Astrocyte (in vitro differentiated cells and primary cell): ENCODE measurements around the gene MOV10L1.

Source experiments
- EZH2 ChIP-seq: IDR thresholded peaks from 2 replicates; pipeline ENCODE4 v1.6.1; 2012; ENCODE audit warnings: mild to moderate bottlenecking, low read length, inconsistent platforms; ENCODE audit not compliant: insufficient read depth
- TF ChIP-seq, protein P1 (sequence below): IDR thresholded peaks from 2 replicates; pipeline ENCODE4 v1.5.1; 2011; ENCODE audit warnings: low read depth, mild to moderate bottlenecking, inconsistent platforms, low read length, moderate library complexity; ENCODE audit not compliant: insufficient read depth

DNA sequence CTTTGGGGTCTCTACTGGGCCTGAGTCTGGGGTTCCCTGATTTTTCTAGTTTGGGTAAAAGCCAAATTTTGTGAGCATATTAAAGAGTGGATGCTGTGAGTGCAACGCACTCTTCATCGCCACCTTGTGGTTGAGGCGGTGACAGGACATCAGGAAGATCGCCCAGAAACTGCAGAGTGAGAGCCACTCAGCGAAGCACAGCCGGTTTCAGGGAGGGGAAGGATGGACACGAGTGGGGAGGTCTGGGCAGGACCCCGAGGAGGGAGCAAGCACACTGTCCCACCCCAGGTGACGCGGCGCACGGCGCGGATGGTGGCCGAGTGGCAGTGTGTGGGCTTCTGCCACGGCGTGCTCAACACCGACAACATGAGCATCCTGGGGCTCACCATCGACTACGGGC lies 120.1 kb downstream of the MOV10L1 start:
- TF ChIP-seq, protein P1, sequence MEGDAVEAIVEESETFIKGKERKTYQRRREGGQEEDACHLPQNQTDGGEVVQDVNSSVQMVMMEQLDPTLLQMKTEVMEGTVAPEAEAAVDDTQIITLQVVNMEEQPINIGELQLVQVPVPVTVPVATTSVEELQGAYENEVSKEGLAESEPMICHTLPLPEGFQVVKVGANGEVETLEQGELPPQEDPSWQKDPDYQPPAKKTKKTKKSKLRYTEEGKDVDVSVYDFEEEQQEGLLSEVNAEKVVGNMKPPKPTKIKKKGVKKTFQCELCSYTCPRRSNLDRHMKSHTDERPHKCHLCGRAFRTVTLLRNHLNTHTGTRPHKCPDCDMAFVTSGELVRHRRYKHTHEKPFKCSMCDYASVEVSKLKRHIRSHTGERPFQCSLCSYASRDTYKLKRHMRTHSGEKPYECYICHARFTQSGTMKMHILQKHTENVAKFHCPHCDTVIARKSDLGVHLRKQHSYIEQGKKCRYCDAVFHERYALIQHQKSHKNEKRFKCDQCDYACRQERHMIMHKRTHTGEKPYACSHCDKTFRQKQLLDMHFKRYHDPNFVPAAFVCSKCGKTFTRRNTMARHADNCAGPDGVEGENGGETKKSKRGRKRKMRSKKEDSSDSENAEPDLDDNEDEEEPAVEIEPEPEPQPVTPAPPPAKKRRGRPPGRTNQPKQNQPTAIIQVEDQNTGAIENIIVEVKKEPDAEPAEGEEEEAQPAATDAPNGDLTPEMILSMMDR, result peak; percentile 80
- TF ChIP-seq EZH2, result no peak
